ENCODE measurements around the gene SYCP2. TPM values are rescaled to one million over a fixed set of nuclear protein-coding genes. Genes with fewer than 3 reads are reported as not detected.

SYCP2 gene
- total RNA-seq, 2 donors from 2014 or later = 4.8 to 10.6 TPM

GRCh38 chr20:59932616-59933295, 681 bp downstream of the SYCP2 start:
- WGBS = 87% methylated on average over 71 of the region's 72 CpGs
- no peaks in the 10 kb centered on the region for H3K36me3 ChIP-seq
- no peaks in the 10 kb centered on the region for H3K27me3 ChIP-seq (replicated peaks; ENCODE audit: insufficient read depth)
- H3K27ac ChIP-seq = no peak overlapping the region
- no peak for TF ChIP-seq POLR2A (IDR thresholded peaks at IDR 0.05)
- TF ChIP-seq POLR2AphosphoS5 (IDR thresholded peaks at IDR 0.05) = no peak
- no peak for TF ChIP-seq CTCF (IDR thresholded peaks at IDR 0.05)
- intact Hi-C loops (cut with DNase I) = no loop called here
- H3K4me1 ChIP-seq (replicated peaks) = no peaks in the 10 kb centered on the region
- no peaks in the 10 kb centered on the region for H3K9me3 ChIP-seq
- no peak for DNase-seq (ENCODE audit: low spot score)
- H3K4me3 ChIP-seq = peak overlapping the region; percentile 55 to 66

- Histone ChIP-seq H3K4me3 (no peak overlapping the region), H3K9me3 (no peaks in the 10 kb centered on the region), H3K27me3 (replicated peaks; ENCODE audit: insufficient read depth) (no peaks in the 10 kb centered on the region), H3K27ac (no peak overlapping the region), H3K36me3 (no peaks in the 10 kb centered on the region), H3K4me1 (replicated peaks) (no peaks in the 10 kb centered on the region)
- no peak for TF ChIP-seq POLR2A (IDR thresholded peaks at IDR 0.05)
- 87% methylated on average over 9 of the region's 9 CpGs for WGBS
- intact Hi-C loops (cut with DNase I) = no loop called here
- no peak for DNase-seq (ENCODE audit: low spot score)
Observed at GRCh38 chr20:59931511-59932312, 1.7 kb downstream of the SYCP2 start.

GRCh38 chr20:59925899-59926298, 7.5 kb downstream of the SYCP2 start:
- H3K4me3 ChIP-seq = no peak overlapping the region
- H3K9me3 ChIP-seq = no peaks in the 10 kb centered on the region
- intact Hi-C loops (cut with DNase I) = no loop called here
- H3K4me1 ChIP-seq (replicated peaks) = peaks cover 7% of the 10 kb centered on the region
- no peaks in the 10 kb centered on the region for H3K27me3 ChIP-seq (replicated peaks; ENCODE audit: insufficient read depth)
- TF ChIP-seq POLR2A (IDR thresholded peaks at IDR 0.05) = no peak
- TF ChIP-seq POLR2AphosphoS5 (IDR thresholded peaks at IDR 0.05) = peak; percentile 88
- TF ChIP-seq CTCF (IDR thresholded peaks at IDR 0.05) = no peak
- H3K27ac ChIP-seq = peak overlapping the region; percentile 53 to 57
- peak; percentile 73 for DNase-seq (ENCODE audit: low spot score)
- no peaks in the 10 kb centered on the region for H3K36me3 ChIP-seq

- WGBS = 58% methylated on average over 1 of the region's 1 CpG
- TF ChIP-seq POLR2A (IDR thresholded peaks at IDR 0.05) (no peak), CTCF (IDR thresholded peaks at IDR 0.05) (no peak), POLR2AphosphoS5 (IDR thresholded peaks at IDR 0.05) (no peak)
- H3K27ac ChIP-seq = peak overlapping the region; percentile 53 to 57
Observed at GRCh38 chr20:59925359-59925758, 8.1 kb downstream of the SYCP2 start.

GRCh38 chr20:59923514-59923913, 9.9 kb downstream of the SYCP2 start:
- no peak for TF ChIP-seq POLR2A (IDR thresholded peaks at IDR 0.05)
- no peak for TF ChIP-seq CTCF (IDR thresholded peaks at IDR 0.05)
- TF ChIP-seq POLR2AphosphoS5 (IDR thresholded peaks at IDR 0.05) = no peak

More at GRCh38 chr20:59925359-59925758, 8.1 kb downstream of the SYCP2 start:
- Histone ChIP-seq H3K4me1 (replicated peaks) (peaks cover 7% of the 10 kb centered on the region), H3K9me3 (no peaks in the 10 kb centered on the region), H3K27me3 (replicated peaks; ENCODE audit: insufficient read depth) (no peaks in the 10 kb centered on the region), H3K4me3 (no peak overlapping the region), H3K36me3 (no peaks in the 10 kb centered on the region)
- DNase-seq (ENCODE audit: low spot score) = no peak
- intact Hi-C loops (cut with DNase I) = no loop called here

More at GRCh38 chr20:59923514-59923913, 9.9 kb downstream of the SYCP2 start:
- Histone ChIP-seq H3K36me3 (no peaks in the 10 kb centered on the region), H3K27ac (no peak overlapping the region), H3K4me1 (replicated peaks) (peaks cover 7% of the 10 kb centered on the region), H3K27me3 (replicated peaks; ENCODE audit: insufficient read depth) (no peaks in the 10 kb centered on the region), H3K9me3 (no peaks in the 10 kb centered on the region), H3K4me3 (no peak overlapping the region)
- 83% methylated on average over 1 of the region's 1 CpG for WGBS
- intact Hi-C loops (cut with DNase I) = no loop called here
- no peak for DNase-seq (ENCODE audit: low spot score)
